Activated CD8-positive, alpha-beta memory T cell treated with anti-CD3 and anti-CD28 coated beads for 1 hour (primary cell): ENCODE data around the gene LRRC15.

Experiments used
- DNase-seq, 2 donors: peaks; one replicate each; pipeline ENCODE4 v3.0.0-alpha.2; 2020; ENCODE audit warnings: low read depth in 1 of 2; ENCODE audit errors: extremely low read depth in 1 of 2

Gene LRRC15

GRCh38 chr3:194365526-194365925 is 4.0 kb downstream of the LRRC15 start:
- no peak for DNase-seq

- DNase-seq = no peak
These were observed 4.7 kb downstream of the LRRC15 start for GRCh38 chr3:194364652-194365434.

DNA sequence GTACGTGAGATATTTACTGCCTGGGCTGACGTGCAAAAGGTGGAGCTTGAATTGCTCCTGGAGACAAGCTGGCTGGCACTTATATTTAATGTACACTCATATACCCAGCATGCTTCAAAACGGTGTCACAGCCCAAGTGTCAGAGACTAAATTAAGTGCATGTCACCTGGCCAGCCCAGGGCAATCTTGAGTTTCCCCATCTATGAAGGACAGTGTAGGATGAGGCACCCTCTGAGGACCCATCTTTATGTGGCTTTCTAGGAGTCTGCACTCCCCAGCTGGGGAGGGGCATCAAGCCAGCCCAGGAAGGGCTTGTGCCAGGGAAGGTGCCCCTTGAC is 5.3 kb downstream of the LRRC15 start:
- no peak for DNase-seq

DNA sequence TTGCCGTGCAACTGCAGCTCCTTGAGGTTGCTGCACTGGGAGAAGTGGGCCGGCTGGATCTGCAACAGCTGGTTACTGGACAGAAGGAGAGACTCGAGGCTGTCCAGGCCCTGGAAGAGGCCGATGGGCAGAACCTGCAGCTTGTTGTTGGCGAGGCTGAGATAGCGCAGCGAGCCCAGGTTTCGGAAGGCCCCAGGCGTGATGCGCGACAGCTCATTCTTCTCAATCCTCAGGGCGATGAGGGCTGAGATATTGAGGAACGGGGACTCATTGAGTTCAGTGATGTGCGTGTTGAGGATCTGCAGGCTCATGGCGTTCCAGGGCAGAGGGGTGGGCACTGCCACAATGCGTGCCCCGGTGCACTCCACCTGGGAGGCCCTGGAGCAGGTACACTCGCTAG is 9.0 kb downstream of the LRRC15 start:
- no peak for DNase-seq

GRCh38 chr3:194357681-194358080 is 11.9 kb downstream of the LRRC15 start:
- DNase-seq = no peak

- DNase-seq = no peak
These were observed 14.2 kb downstream of the LRRC15 start for GRCh38 chr3:194355379-194355778.

GRCh38 chr3:194354315-194354714 is 15.2 kb downstream of the LRRC15 start:
- no peak for DNase-seq

GRCh38 chr3:194352667-194353246 is 16.8 kb downstream of the LRRC15 start:
- no peak for DNase-seq

- no peak for DNase-seq
These were observed 17.5 kb downstream of the LRRC15 start for GRCh38 chr3:194351952-194352536.

- DNase-seq = no peak
These were observed 18.4 kb downstream of the LRRC15 start, which contains the start of gene CPN2 for GRCh38 chr3:194351080-194351672. Gene CPN2 (minus strand): TSS chr3:194351328. CDS start chr3:194342702, 8,626 bp downstream.

DNA sequence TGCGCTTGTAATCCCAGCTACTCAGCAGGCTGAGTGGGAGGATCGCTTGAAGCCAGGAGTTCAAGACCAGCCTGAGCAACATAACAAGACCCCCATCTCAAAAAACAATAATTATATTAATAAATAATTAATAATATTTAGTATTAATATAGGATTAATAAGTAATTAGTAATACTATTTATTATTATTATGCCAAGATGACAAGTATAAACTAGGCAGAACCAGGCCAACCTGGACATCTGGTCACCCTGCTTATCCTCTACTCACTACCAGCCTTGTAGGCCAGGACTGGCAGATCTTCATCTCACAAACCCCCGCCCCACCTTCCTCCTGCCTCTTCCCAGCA is 18.8 kb downstream of the LRRC15 start:
- DNase-seq = no peak

GRCh38 chr3:194348354-194348753 is 21.2 kb downstream of the LRRC15 start:
- no peak for DNase-seq

DNA sequence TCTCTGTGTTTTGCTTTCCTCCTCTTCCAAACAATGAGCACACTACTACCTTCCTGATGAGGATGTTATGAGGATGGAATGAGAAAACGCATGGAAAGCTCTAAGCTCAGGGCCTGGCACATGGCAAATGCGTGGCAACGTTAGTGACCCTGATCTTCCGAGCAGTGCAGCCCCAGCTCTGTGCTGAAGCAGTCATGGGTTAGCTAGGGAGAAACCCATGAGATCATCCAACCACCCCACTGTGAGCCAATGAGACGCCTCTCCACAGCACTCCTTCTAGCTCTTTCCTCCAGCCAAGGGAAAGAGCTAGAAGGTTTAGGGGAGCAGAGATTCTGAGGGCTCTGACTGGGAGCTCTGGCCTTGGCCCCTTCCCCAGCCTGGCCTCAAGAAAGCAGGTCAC is 22.9 kb downstream of the LRRC15 start:
- no peak for DNase-seq

GRCh38 chr3:194346035-194346434 is 23.5 kb downstream of the LRRC15 start:
- DNase-seq = no peak

- DNase-seq = peak; percentile 36 to 63
These were observed 25.5 kb downstream of the LRRC15 start for GRCh38 chr3:194344012-194344411.

DNA sequence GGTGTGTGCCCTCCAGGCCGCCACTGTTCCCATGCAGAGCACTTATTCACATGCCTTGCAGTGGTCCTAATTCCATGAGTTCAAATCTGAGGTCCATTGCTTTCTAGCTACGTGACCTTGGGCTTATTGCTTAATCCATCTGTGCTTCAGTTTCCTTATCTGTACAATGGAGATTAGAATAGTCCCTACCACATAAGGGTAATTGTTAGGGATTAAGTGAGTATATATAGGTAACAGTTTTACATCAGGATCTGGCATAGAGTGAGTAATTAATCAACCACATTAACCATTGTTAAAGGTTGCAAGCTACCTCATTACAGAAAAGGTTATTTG is 26.0 kb downstream of the LRRC15 start:
- no peak for DNase-seq

DNA sequence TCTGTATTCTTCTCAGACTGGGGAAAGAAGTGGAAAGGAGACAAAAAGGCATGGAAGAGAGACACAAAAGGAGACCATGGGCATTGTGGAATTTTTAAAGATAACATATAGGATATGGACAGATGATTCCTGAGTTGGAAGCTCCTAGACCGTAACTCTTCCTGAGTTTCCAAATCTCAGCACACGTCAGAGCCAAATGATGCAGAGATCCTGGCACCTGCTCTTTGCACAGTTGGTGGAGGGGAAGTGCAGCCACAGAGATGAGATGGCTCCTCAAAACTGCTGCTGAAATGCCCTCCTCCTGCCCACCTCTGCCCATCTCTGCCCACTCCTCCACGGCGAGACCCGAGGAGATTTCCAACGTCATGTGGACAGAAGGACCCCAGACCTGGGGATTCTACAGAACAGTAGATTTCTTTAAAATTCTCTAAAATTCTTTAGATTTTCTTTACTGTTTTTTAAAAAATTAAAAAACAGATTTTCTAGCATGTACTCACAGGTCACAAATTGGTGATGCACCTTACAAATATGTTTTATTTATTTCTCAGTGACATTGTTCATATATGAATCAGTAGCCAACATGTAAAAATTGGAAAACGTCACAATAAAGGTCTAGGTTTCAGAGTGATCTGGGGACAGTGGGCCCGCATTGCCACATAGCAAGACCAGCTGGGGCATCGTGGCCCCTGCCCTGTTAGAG is 26.5 kb downstream of the LRRC15 start:
- DNase-seq = no peak

GRCh38 chr3:194340757-194341400 is 28.7 kb downstream of the LRRC15 start:
- DNase-seq = no peak

DNA sequence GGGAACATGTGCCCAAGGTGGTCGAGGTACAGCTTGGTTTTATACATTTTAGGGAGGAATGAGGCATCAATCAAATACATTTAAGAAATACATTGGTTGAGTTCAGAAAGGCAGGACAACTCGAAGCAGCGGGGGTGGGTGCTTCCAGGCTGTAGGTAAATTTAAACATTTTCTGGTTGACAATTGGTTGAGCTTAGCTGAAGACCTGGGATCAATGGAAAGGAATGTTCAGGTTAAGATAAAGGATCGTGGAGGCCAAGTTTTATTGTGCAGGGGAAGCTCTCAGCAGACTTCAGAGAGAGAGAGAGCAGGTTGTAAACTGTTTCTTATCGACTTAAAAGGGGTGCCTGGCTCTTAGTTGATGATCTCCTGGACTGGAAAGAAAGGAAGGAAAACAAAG is 29.7 kb downstream of the LRRC15 start:
- no peak for DNase-seq

GRCh38 chr3:194339356-194339755 is 30.2 kb downstream of the LRRC15 start:
- no peak for DNase-seq
